ENCODE data around the gene SAPCD2.

DNA sequence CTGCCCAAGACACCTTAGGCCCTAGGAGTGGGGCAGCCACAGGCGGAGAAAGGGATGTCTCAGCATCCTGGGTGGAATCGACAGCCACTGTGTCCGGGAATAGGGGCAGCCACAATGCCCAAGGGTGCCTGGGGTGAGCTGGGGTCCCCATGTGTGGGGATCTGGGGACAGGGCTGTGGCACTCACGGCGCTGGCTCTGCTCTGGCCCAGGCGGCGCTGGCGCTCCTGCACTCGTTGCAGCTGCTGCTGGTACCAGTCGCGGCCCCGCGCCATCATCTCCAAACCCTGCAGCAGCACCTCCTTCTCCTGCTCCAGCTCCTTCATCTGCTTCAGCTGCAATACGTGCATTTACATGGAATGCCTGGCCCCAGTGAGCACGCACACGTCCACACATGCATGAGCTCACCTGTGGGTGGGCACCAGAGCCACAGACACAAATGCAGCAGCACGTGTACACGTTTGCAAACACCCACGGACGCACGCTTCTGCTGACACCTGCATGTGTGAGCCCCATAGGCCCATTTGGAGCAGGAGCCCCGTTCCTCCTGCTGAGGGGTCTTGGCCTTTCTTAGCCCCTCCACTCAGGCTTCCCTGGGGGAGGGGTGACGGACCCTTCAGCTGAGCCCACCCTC, 4.9 kb downstream of the SAPCD2 start:
- TF ChIP-seq, protein P1, sequence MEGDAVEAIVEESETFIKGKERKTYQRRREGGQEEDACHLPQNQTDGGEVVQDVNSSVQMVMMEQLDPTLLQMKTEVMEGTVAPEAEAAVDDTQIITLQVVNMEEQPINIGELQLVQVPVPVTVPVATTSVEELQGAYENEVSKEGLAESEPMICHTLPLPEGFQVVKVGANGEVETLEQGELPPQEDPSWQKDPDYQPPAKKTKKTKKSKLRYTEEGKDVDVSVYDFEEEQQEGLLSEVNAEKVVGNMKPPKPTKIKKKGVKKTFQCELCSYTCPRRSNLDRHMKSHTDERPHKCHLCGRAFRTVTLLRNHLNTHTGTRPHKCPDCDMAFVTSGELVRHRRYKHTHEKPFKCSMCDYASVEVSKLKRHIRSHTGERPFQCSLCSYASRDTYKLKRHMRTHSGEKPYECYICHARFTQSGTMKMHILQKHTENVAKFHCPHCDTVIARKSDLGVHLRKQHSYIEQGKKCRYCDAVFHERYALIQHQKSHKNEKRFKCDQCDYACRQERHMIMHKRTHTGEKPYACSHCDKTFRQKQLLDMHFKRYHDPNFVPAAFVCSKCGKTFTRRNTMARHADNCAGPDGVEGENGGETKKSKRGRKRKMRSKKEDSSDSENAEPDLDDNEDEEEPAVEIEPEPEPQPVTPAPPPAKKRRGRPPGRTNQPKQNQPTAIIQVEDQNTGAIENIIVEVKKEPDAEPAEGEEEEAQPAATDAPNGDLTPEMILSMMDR (conservative IDR thresholded peaks at IDR 0.05; ENCODE audit: low read depth, low read length), result no peak
- no peak for TF ChIP-seq MAZ (IDR thresholded peaks at IDR 0.05; ENCODE audit: borderline replicate concordance, low read depth, low read length)
- TF ChIP-seq POLR2A (IDR thresholded peaks at IDR 0.05; ENCODE audit: low read depth, low read length), result no peak
- no peak for TF ChIP-seq RFX5 (IDR thresholded peaks at IDR 0.05; ENCODE audit: low read depth, low read length)
- TF ChIP-seq SMC3 (IDR thresholded peaks at IDR 0.05; ENCODE audit: low read depth, low read length), result no peak
- TF ChIP-seq RAD21 (IDR thresholded peaks at IDR 0.05; ENCODE audit: low read length), result no peak
- TF ChIP-seq, protein P2, sequence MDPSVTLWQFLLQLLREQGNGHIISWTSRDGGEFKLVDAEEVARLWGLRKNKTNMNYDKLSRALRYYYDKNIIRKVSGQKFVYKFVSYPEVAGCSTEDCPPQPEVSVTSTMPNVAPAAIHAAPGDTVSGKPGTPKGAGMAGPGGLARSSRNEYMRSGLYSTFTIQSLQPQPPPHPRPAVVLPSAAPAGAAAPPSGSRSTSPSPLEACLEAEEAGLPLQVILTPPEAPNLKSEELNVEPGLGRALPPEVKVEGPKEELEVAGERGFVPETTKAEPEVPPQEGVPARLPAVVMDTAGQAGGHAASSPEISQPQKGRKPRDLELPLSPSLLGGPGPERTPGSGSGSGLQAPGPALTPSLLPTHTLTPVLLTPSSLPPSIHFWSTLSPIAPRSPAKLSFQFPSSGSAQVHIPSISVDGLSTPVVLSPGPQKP (IDR thresholded peaks at IDR 0.05; ENCODE audit: borderline replicate concordance, low read depth, low read length), result no peak
- TF ChIP-seq, protein P3, sequence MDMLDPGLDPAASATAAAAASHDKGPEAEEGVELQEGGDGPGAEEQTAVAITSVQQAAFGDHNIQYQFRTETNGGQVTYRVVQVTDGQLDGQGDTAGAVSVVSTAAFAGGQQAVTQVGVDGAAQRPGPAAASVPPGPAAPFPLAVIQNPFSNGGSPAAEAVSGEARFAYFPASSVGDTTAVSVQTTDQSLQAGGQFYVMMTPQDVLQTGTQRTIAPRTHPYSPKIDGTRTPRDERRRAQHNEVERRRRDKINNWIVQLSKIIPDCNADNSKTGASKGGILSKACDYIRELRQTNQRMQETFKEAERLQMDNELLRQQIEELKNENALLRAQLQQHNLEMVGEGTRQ (IDR thresholded peaks at IDR 0.05; ENCODE audit: low read depth, low read length), result no peak
- TF ChIP-seq CEBPB (IDR thresholded peaks at IDR 0.05; ENCODE audit: low read depth, low read length), result no peak
- TF ChIP-seq MXI1 (IDR thresholded peaks at IDR 0.05; ENCODE audit: borderline replicate concordance, low read depth, low read length), result no peak
- no peak for TF ChIP-seq FOS (IDR thresholded peaks at IDR 0.05; ENCODE audit: low read depth, low read length)
- TF ChIP-seq MAFK (IDR thresholded peaks at IDR 0.05; ENCODE audit: low read depth, low read length), result no peak
- TF ChIP-seq BHLHE40 (IDR thresholded peaks at IDR 0.05; ENCODE audit: low read depth, low read length), result no peak
